ENCODE results near the gene GRIK2.

GRIK2 gene

GRCh38 chr6:101878554-101879276 is 485.2 kb downstream of the GRIK2 start:
- no peak for DNase-seq (ENCODE audit: low spot score)
- no peak for FAIRE-seq

DNA sequence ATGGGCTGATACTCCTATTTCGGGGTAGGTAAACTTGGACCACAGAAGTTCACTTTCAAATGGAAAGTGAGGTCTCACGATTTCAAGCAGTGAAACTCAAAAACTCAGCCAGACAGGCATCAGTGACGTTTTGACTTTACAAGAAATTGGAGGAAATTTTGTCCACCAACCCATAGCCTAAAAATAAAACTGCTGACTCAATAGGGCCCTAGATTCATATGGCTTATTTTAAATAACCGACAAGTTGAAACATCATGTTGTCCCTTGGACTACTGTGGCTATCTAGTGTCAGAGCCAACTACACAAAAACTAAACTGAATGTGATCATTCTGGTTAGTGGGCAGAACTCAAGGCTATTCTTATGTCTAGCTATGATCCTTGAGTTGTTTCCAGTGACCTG is 486.3 kb downstream of the GRIK2 start:
- no peak for FAIRE-seq
- no peak for DNase-seq (ENCODE audit: low spot score)

- no peak for DNase-seq (ENCODE audit: low spot score)
- FAIRE-seq, result no peak
Observed at GRCh38 chr6:101883505-101883904, 490.0 kb downstream of the GRIK2 start.

- FAIRE-seq (no peak), DNase-seq (ENCODE audit: low spot score) (no peak)
Observed at GRCh38 chr6:101887532-101887931, 494.0 kb downstream of the GRIK2 start.

DNA sequence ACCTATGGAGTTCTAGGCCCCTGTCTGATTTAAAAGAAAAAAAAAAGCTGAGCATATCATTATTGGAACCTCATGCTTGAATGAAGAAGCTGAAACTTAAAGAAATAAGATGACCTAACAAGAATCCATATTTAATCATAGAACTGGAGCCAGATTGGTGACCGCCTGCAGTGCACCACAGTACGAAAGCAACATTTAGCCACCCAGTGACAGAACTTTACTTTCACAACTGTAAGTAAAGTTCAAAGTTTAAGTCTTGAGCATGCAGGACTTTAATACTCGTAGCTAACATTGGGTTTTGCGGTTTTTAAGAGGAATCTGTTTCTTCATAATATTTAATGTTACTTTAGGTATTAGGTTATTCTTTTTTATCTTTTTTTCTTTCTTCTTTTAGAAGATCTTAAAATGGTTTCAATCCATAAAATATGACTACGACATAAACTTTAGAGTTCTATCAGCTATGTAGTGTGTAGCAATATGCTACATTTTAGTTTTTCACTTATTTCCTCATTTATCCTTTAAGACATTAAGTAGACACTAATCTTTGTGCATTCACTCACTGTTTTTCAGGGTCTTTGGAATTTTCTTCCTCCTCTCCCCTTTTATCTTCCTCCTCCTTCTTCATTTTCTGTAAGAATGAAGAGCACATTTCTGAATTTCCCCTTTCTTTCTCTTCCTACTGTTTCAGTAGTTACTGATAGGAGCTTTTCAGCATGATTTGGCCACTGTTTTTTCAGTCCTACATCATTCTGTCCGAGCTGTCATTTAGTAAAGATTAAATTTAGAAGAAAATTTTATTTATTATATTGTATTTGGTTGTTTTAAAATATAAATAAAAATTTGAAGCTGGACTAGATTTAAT is 514.1 kb downstream of the GRIK2 start:
- no peak for FAIRE-seq
- no peak for DNase-seq (ENCODE audit: low spot score)

- DNase-seq (ENCODE audit: low spot score) (no peak), FAIRE-seq (no peak)
Observed at GRCh38 chr6:101909366-101909765, 515.9 kb downstream of the GRIK2 start.

DNA sequence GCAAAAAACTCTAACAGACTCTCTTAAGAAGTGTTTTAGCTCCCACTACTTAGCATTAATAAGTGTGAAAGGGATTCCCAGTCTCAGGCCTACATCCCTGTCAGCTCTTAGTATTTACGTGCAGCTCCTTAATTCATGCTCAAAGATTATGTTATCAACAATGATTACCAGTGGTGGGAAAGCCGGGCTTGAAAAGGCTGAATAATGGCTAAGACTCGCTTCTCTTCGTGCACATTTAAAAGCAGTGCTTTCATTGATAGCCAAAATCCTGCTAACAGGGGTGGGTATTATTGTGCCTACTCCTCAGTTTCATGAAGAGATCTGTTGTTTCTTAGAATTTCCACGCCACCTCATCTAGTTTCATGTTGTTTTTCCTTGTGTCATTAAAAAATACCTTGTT is 518.8 kb downstream of the GRIK2 start:
- DNase-seq (ENCODE audit: low spot score), result no peak
- no peak for FAIRE-seq

GRCh38 chr6:101918471-101918870 is 525.0 kb downstream of the GRIK2 start:
- no peak for DNase-seq (ENCODE audit: low spot score)
- no peak for FAIRE-seq

GRCh38 chr6:101921829-101922450 is 528.4 kb downstream of the GRIK2 start:
- FAIRE-seq, result no peak
- DNase-seq (ENCODE audit: low spot score), result no peak

- no peak for DNase-seq (ENCODE audit: low spot score)
- FAIRE-seq, result no peak
Observed at GRCh38 chr6:101926149-101926925, 532.8 kb downstream of the GRIK2 start.

DNA sequence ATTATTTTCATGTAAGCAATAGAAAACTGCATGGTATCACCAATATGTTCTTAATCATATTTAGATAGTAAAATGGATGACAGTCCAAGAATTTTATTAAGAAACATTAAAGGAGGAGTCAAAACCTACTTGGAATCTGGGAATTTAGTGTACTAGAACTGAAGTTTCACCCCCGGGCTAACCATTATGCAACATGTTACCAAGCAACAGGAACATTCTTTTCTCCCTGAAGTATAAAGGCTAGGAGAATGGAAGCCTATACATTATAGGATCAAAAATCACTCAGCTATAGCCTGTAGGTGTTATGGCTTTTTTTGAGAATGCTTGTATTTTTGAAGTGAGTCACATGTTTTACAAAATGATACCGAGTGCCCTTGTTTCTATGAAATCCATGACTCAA is 538.3 kb downstream of the GRIK2 start:
- DNase-seq (ENCODE audit: low spot score) (no peak), FAIRE-seq (no peak)

- FAIRE-seq, result no peak
- no peak for DNase-seq (ENCODE audit: low spot score)
Observed at GRCh38 chr6:101932704-101933103, 539.2 kb downstream of the GRIK2 start.

- DNase-seq (ENCODE audit: low spot score), result no peak
- FAIRE-seq, result no peak
Observed at GRCh38 chr6:101935732-101936131, 542.2 kb downstream of the GRIK2 start.

DNA sequence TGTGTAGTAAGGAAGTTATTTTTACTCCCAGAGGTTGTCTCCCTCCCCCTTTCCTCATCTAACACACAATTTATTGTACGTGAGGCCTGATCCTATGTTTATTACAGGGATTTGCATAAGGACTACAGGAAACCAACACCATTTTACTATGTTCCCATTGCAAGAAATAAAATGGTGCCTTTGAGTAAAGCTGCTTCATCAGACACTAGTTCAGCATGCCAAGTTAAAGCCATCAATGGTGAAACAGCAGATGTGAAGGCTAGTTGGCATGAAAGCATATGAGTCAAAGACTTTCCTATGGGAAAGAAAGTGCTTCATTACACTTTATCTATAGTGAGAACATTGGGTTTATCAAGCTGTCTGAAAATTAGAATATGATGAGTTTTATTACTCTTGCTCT is 543.0 kb downstream of the GRIK2 start:
- DNase-seq (ENCODE audit: low spot score), result no peak
- FAIRE-seq, result no peak

DNA sequence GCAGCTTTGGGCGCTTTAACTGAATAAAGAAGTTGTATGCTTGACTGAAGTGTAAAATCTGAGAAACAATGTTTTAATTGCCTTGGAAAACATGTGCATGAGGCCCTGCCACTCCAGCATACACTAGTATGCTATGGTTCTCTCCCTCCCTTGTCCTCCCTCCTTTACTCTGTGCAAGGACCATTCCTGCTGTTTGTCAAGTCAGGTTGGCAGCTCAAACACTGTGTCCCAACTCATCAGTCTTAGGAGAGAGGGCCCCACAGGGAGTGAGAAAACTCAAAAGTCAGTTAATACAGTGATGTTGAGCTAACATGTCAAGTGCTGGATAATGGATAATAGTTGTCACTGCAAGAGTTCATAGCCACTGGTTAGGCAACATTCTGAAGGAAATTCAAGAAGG is 543.6 kb downstream of the GRIK2 start:
- FAIRE-seq (no peak), DNase-seq (ENCODE audit: low spot score) (no peak)

- no peak for FAIRE-seq
- no peak for DNase-seq (ENCODE audit: low spot score)
Observed at GRCh38 chr6:101940391-101940790, 546.9 kb downstream of the GRIK2 start.

GRCh38 chr6:101956961-101957360 is 563.5 kb downstream of the GRIK2 start:
- FAIRE-seq (no peak), DNase-seq (ENCODE audit: low spot score) (no peak)

GRCh38 chr6:101961357-101961756 is 567.8 kb downstream of the GRIK2 start:
- no peak for DNase-seq (ENCODE audit: low spot score)
- no peak for FAIRE-seq

GRCh38 chr6:101980924-101981323 is 587.4 kb downstream of the GRIK2 start:
- DNase-seq (ENCODE audit: low spot score) (no peak), FAIRE-seq (no peak)

DNA sequence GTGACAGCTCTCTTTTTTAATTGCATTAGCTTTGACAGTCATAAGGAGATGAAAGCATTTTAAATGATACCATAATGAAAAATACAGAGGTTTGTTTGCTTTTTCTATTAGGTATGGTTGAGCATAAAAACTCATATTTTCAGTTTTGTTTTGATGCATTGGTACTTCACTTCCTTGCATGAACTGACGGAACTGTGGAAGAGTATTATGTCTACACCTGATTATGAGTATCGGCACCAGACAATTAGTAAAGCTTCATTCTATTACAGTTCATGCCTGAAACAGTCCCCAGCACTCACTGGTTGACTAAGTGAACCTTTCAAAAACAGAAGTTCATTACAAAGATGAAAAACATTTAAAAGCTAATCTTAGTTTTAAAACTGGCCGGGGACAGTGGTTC is 593.0 kb downstream of the GRIK2 start:
- DNase-seq (ENCODE audit: low spot score) (no peak), FAIRE-seq (no peak)

DNA sequence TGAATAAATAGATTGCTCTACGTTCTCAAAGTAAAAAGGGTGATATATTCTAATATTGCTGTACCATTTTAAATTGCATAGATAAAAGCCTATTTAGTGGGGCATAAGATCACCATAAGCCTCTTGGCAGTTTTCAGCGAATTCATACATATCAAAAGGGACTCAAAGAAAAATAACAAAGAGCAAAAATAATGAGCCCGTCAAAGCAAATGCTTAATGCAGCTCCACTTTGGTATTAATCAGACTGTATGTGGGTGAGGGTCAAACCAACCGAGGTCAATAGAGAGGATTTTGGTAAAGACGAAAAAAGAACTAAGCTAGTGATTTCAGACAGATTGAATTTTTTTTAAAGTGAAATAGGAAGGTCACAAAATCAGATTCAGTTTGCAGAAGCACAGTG is 598.8 kb downstream of the GRIK2 start:
- FAIRE-seq (no peak), DNase-seq (ENCODE audit: low spot score) (no peak)

DNA sequence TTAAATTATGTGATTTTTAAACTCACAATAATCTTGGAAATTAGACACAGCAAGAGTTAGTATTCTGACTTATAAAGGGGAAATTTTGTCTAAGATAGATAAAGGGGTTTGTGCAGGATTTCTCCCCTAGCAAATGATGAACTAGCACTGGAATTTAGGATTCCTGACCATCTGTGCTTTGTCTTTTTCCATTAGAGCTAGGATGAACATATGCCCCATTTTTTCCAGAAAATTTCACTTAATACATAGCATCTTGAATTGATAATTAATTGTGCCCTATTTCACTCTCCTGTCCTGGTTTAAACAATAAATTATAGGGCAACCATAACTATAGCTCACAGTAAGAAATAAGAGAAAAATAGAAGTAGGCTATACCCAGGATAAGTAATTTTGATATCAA is 601.0 kb downstream of the GRIK2 start:
- FAIRE-seq, result no peak
- DNase-seq (ENCODE audit: low spot score), result no peak

All from urothelium cell line (cell line).